ENCODE data around the gene SP3. TPM values are rescaled to one million over a fixed set of nuclear protein-coding genes. Genes with fewer than 3 reads are reported as not detected.

SP3 gene
- total and polyA plus RNA-seq, 9 of the 15 experiments (the other 6 are each of a cell fraction or from before 2014, with no cell fraction given): 12.0 to 106 (median 74.9) TPM

GRCh38 chr2:173963817-173964564 lies 1.2 kb downstream of the SP3 start (continued):
- TF ChIP-seq JUND (IDR thresholded peaks at IDR 0.05; ENCODE audit: borderline replicate concordance, low read depth, low read length): peak; percentile 21; the same call in 1 of the 2 replicates
- TF ChIP-seq JUND (tag; IDR thresholded peaks at IDR 0.05; ENCODE audit: borderline replicate concordance, low read depth, low read length): no peak
- peak; percentile 68 for TF ChIP-seq SUPT5H (IDR thresholded peaks at IDR 0.05)
- 0 out of 2 replicates have a peak, but pooled peaks have one; percentile 21 for TF ChIP-seq ZNF584 (CRISPR knock-in tag; IDR thresholded peaks at IDR 0.05; ENCODE audit: low read depth)
- TF ChIP-seq MCM5 (IDR thresholded peaks at IDR 0.05; ENCODE audit: low read depth): no peak
- no peak for TF ChIP-seq MAFG (tag; conservative IDR thresholded peaks at IDR 0.05)
- no peak for TF ChIP-seq SIRT6 (IDR thresholded peaks at IDR 0.05; ENCODE audit: low read depth, low read length)
- no peak for TF ChIP-seq HMG20A (CRISPR knock-in tag; conservative IDR thresholded peaks at IDR 0.05)
- TF ChIP-seq ZBTB49 (CRISPR knock-in tag; IDR thresholded peaks at IDR 0.05; ENCODE audit: borderline replicate concordance): no peak
- peak; percentile 34; the same call in 1 of the 2 replicates for TF ChIP-seq TFAP4 (CRISPR knock-in tag; IDR thresholded peaks at IDR 0.05; ENCODE audit: borderline replicate concordance)
- peak; percentile 88 for TF ChIP-seq ZNF740 (CRISPR knock-in tag; IDR thresholded peaks at IDR 0.05)
- peak in 1 of 2 experiments; percentile 79; a peak in 2 of 4 replicates for TF ChIP-seq ZNF740 (tag; IDR thresholded peaks at IDR 0.05)
- TF ChIP-seq ZNF175 (CRISPR knock-in tag; IDR thresholded peaks at IDR 0.05; ENCODE audit: low read depth): peak; percentile 66; the same call in 1 of the 2 replicates
- peak; percentile 75 for TF ChIP-seq HNRNPLL (IDR thresholded peaks at IDR 0.05; ENCODE audit: low read depth, low read length, poor library complexity, severe bottlenecking)
- 0 out of 2 replicates have a peak, but pooled peaks have one; percentile 50 for TF ChIP-seq PHB (CRISPR knock-in tag; IDR thresholded peaks at IDR 0.05)
- no peak for TF ChIP-seq KLF16 (IDR thresholded peaks at IDR 0.05)
- peak; percentile 96 for TF ChIP-seq SMAD4 (CRISPR knock-in tag; conservative IDR thresholded peaks at IDR 0.05)
- no peak for TF ChIP-seq SREBF1 (IDR thresholded peaks at IDR 0.05; ENCODE audit: borderline replicate concordance, low read depth, low read length)
- TF ChIP-seq POLR3A (IDR thresholded peaks at IDR 0.05; ENCODE audit: borderline replicate concordance, extremely low read depth, insufficient read depth, insufficient read length): no peak
- TF ChIP-seq PATZ1 (CRISPR knock-in tag; IDR thresholded peaks at IDR 0.05; ENCODE audit: borderline replicate concordance): no peak
- peak; percentile 35; the same call in 1 of the 2 replicates for TF ChIP-seq BHLHE40 (IDR thresholded peaks at IDR 0.05; ENCODE audit: low read length)
- TF ChIP-seq TBP (optimal IDR thresholded peaks at IDR 0.05; ENCODE audit: low read depth, low read length): peak; percentile 59

All from K562 (cell line).